Upper lobe of left lung (tissue), 4 donors: ENCODE results near the gene SSR3.

ENCODE experiments used
- CTCF ChIP-seq, 6 experiments: fragments of 450-650 bp in 4 of 6; fragments of 200-600 bp in 2 of 6; sonication (generic) in 2 of 6; IDR thresholded peaks; one replicate each; pipeline ENCODE4 v1.5.1; 2016 to 2019; ENCODE audit warnings: antibody characterized with exemption in 6 of 6
- EP300 ChIP-seq, 4 donors: sonication (generic); formaldehyde crosslinking; IDR thresholded peaks; one replicate each; pipeline ENCODE4 v1.5.1; 2017; ENCODE audit warnings: antibody characterized with exemption in 4 of 4, control low read depth in 2 of 4
- POLR2AphosphoS5 ChIP-seq, 2 donors: sonication (generic); formaldehyde crosslinking; IDR thresholded peaks; one replicate each; pipeline ENCODE4 v1.5.1; 2017; ENCODE audit warnings: antibody characterized with exemption in 2 of 2

GRCh38 chr3:156548902-156549301, 6.0 kb downstream of the SSR3 start:
- TF ChIP-seq CTCF (IDR thresholded peaks at IDR 0.05) (no peak), EP300 (IDR thresholded peaks at IDR 0.05) (no peak), POLR2AphosphoS5 (IDR thresholded peaks at IDR 0.05) (no peak)
